HL-60 (cell line): ENCODE data around the gene POMC.
"Not testable (repeated sequence)": the region's sequence is repeated elsewhere in the genome, so short reads cannot be mapped to it uniquely, and the experiment has no call there.

ENCODE experiments used
- DNase-seq, 2 experiments: peaks; one replicate each; pipeline ENCODE4 v3.0.0-alpha.2; 2010 to 2020; ENCODE audit warnings: low read depth in 1 of 2, low spot score in 1 of 2
- H3K27ac ChIP-seq: fragments of 250-450 bp; sonication (Bioruptor Pico); replicated peaks from 2 replicates; pipeline ENCODE4 v1.5.1; 2020; ENCODE audit warnings: mild to moderate bottlenecking, moderate library complexity
- H3K27me3 ChIP-seq: fragments of 250-450 bp; sonication (Bioruptor Pico); 2 replicates; pipeline ENCODE4 v1.5.1; 2021; ENCODE audit warnings: mild to moderate bottlenecking, moderate library complexity; ENCODE audit not compliant: insufficient read depth, poor library complexity, severe bottlenecking
- H3K4me3 ChIP-seq: replicated peaks from 2 replicates; pipeline ENCODE4 v1.5.1; 2011; ENCODE audit warnings: mild to moderate bottlenecking, control low read depth, low read length; ENCODE audit not compliant: insufficient read depth
- GABPA ChIP-seq: IDR thresholded peaks from 2 replicates; pipeline ENCODE4 v1.6.1; 2012; ENCODE audit warnings: low read depth
- POLR2AphosphoS5 ChIP-seq: IDR thresholded peaks from 2 replicates; pipeline ENCODE4 v1.6.1; 2012; ENCODE audit warnings: low read depth
- SPI1 ChIP-seq: IDR thresholded peaks from 2 replicates; pipeline ENCODE4 v1.6.1; 2012; ENCODE audit warnings: low read depth, mild to moderate bottlenecking, borderline replicate concordance
- TF ChIP-seq, protein P1 (sequence below): IDR thresholded peaks from one replicate; pipeline ENCODE4 v1.5.1; 2011; ENCODE audit warnings: low read length, control low read depth, inconsistent platforms; ENCODE audit not compliant: insufficient read depth
- TF ChIP-seq, protein P2 (sequence below): IDR thresholded peaks from 2 replicates; pipeline ENCODE4 v1.6.1; 2012; ENCODE audit warnings: low read depth; ENCODE audit not compliant: insufficient replicate concordance

POMC gene

DNA sequence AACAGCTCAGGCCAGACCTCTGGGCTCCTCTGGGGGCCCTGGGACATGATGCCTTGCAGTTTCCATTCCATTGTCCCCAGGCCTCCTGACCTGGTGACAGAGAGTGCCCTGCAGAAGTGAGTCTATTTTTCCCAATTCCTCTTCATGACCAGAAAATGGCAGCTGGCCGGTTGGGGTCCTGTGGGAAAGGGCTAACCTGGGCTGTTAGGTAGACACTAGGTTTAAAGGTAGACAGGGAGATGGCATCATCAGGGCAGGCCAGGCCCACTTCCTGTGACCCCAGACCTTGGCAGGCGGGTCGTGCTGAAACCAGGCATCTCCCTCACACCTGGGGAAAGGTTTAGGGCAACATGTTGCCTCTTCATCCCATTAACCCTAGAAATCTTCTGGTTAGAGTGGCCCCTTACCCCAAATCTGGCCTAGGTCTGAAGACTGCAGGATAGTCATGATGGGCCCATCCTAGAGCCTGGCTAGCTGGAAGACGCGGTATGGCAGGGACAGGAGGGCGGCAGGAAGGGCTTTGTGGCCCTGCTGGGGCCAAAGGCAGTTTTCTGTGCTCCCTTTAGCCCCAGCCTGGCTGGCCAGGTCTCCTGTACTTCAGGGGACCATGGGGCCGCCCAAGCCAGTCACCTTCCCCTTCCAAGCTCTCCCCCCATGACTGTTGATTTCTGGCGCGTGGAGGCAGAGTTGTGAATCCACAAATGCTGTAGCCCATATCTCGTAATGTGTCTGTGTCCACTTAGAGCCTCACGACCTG lies 10.1 kb downstream of the POMC start:
- H3K4me3 ChIP-seq: no peak overlapping the region
- DNase-seq: no peak
- TF ChIP-seq, protein P1, sequence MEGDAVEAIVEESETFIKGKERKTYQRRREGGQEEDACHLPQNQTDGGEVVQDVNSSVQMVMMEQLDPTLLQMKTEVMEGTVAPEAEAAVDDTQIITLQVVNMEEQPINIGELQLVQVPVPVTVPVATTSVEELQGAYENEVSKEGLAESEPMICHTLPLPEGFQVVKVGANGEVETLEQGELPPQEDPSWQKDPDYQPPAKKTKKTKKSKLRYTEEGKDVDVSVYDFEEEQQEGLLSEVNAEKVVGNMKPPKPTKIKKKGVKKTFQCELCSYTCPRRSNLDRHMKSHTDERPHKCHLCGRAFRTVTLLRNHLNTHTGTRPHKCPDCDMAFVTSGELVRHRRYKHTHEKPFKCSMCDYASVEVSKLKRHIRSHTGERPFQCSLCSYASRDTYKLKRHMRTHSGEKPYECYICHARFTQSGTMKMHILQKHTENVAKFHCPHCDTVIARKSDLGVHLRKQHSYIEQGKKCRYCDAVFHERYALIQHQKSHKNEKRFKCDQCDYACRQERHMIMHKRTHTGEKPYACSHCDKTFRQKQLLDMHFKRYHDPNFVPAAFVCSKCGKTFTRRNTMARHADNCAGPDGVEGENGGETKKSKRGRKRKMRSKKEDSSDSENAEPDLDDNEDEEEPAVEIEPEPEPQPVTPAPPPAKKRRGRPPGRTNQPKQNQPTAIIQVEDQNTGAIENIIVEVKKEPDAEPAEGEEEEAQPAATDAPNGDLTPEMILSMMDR: no peak
- TF ChIP-seq GABPA: no peak
- TF ChIP-seq, protein P2, sequence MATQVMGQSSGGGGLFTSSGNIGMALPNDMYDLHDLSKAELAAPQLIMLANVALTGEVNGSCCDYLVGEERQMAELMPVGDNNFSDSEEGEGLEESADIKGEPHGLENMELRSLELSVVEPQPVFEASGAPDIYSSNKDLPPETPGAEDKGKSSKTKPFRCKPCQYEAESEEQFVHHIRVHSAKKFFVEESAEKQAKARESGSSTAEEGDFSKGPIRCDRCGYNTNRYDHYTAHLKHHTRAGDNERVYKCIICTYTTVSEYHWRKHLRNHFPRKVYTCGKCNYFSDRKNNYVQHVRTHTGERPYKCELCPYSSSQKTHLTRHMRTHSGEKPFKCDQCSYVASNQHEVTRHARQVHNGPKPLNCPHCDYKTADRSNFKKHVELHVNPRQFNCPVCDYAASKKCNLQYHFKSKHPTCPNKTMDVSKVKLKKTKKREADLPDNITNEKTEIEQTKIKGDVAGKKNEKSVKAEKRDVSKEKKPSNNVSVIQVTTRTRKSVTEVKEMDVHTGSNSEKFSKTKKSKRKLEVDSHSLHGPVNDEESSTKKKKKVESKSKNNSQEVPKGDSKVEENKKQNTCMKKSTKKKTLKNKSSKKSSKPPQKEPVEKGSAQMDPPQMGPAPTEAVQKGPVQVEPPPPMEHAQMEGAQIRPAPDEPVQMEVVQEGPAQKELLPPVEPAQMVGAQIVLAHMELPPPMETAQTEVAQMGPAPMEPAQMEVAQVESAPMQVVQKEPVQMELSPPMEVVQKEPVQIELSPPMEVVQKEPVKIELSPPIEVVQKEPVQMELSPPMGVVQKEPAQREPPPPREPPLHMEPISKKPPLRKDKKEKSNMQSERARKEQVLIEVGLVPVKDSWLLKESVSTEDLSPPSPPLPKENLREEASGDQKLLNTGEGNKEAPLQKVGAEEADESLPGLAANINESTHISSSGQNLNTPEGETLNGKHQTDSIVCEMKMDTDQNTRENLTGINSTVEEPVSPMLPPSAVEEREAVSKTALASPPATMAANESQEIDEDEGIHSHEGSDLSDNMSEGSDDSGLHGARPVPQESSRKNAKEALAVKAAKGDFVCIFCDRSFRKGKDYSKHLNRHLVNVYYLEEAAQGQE: no peak
- TF ChIP-seq SPI1: no peak
- peaks cover 6% of the 10 kb centered on the region for H3K27me3 ChIP-seq
- no peak overlapping the region for H3K27ac ChIP-seq

DNA sequence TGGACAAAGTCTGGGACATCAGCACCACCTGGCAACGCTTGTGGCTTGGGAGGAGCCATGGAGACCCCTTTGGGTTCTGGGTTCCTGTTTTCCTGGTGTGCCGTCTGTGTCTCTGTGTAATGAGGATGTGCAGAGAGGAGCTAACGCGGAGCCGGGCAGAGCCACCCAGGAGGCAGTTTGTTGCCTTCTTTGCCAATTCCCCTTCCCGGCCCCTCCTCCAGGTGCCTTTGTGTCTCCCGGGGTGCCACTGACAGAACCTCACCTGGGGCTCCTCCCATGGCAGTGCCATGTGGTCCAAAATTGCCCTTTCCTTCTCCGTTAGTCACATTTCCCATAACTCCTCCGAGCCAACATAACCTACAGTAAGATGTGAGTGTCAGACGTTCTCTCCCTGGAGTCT lies 13.0 kb downstream of the POMC start:
- Histone ChIP-seq H3K27me3 (peaks cover 6% of the 10 kb centered on the region), H3K27ac (no peak overlapping the region), H3K4me3 (no peak overlapping the region)
- no peak for TF ChIP-seq POLR2AphosphoS5
- TF ChIP-seq SPI1: no peak
- TF ChIP-seq, protein P2: no peak
- no peak for TF ChIP-seq GABPA
- TF ChIP-seq, protein P1: no peak
- no peak for DNase-seq

DNA sequence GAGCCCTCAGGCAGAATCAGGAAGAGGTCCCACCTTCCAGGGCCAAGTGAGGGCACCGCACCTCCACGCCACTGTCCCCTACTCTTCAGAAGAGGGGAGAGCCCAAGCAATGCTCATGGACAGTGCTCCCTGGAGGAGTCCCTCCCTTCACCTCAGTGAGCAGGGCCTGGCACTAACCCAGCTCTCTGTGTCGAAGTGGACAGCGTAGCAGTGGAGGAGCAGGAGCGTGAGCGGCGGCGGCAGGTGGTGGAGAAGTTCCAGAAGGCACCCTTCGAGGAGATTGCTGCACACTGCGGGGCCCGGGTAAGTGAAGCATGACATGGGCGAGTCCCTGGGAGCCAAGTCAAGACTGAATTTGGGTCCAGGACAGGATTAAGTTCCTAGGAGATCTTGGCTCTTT lies 16.7 kb downstream of the POMC start:
- Histone ChIP-seq H3K27me3 (peaks cover 4% of the 10 kb centered on the region), H3K27ac (no peak overlapping the region), H3K4me3 (no peak overlapping the region)
- no peak for TF ChIP-seq POLR2AphosphoS5
- no peak for TF ChIP-seq GABPA
- TF ChIP-seq SPI1: no peak
- TF ChIP-seq, protein P1: no peak
- TF ChIP-seq, protein P2: no peak
- DNase-seq: no peak

DNA sequence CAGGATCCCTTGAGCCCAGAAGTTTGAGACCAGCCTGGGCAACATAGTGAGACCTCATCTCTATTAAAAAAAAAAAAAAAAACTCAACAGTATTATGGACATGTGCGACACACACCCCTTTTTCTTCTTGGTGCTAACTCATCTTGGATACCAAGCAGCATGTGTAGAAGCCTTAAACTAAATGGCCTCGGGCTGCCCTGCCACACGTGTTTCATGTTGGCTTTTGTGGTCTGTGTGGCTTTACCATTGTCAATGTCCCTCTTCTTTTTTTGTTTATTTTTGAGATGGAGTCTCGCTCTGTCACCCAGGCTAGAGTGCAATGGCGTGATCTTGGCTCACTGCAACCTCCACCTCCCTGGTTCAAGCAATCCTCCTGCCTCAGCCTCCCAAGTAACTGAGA lies 17.4 kb downstream of the POMC start:
- H3K27ac ChIP-seq, DNase-seq, H3K4me3 ChIP-seq, H3K27me3 ChIP-seq: not testable (repeated sequence)
